ENCODE results near the gene PRR15L.

Gene PRR15L

GRCh38 chr17:48001197-48001596 is 43.5 kb upstream of the PRR15L start:
- no peak overlapping the region for H3K4me3 ChIP-seq (ENCODE audit: low read length)
- TF ChIP-seq CTCF (IDR thresholded peaks at IDR 0.05; ENCODE audit: insufficient read depth, low read depth, low read length, missing control alignments) = no peak
- DNase-seq (ENCODE audit: low read depth) = no peak

- DNase-seq (ENCODE audit: low read depth) = peak; percentile 73
- TF ChIP-seq CTCF (IDR thresholded peaks at IDR 0.05; ENCODE audit: insufficient read depth, low read depth, low read length, missing control alignments) = no peak
- no peak overlapping the region for H3K4me3 ChIP-seq (ENCODE audit: low read length)
Measured at GRCh38 chr17:47999582-47999981, 41.9 kb upstream of the PRR15L start.

- H3K4me3 ChIP-seq (ENCODE audit: low read length) = no peak overlapping the region
- DNase-seq (ENCODE audit: low read depth) = no peak
- TF ChIP-seq CTCF (IDR thresholded peaks at IDR 0.05; ENCODE audit: insufficient read depth, low read depth, low read length, missing control alignments) = no peak
Measured at GRCh38 chr17:47998044-47998443, 40.4 kb upstream of the PRR15L start.

GRCh38 chr17:47997586-47997985 is 39.9 kb upstream of the PRR15L start:
- H3K4me3 ChIP-seq (ENCODE audit: low read length) = no peak overlapping the region
- no peak for DNase-seq (ENCODE audit: low read depth)
- TF ChIP-seq CTCF (IDR thresholded peaks at IDR 0.05; ENCODE audit: insufficient read depth, low read depth, low read length, missing control alignments) = no peak

- no peak overlapping the region for H3K4me3 ChIP-seq (ENCODE audit: low read length)
- no peak for DNase-seq (ENCODE audit: low read depth)
- no peak for TF ChIP-seq CTCF (IDR thresholded peaks at IDR 0.05; ENCODE audit: insufficient read depth, low read depth, low read length, missing control alignments)
Measured at GRCh38 chr17:47996201-47996600, 38.5 kb upstream of the PRR15L start.

GRCh38 chr17:47995241-47995935 is 37.7 kb upstream of the PRR15L start:
- H3K4me3 ChIP-seq (ENCODE audit: low read length) = no peak overlapping the region
- TF ChIP-seq CTCF (IDR thresholded peaks at IDR 0.05; ENCODE audit: insufficient read depth, low read depth, low read length, missing control alignments) = no peak
- no peak for DNase-seq (ENCODE audit: low read depth)

- TF ChIP-seq CTCF (IDR thresholded peaks at IDR 0.05; ENCODE audit: insufficient read depth, low read depth, low read length, missing control alignments) = no peak
- H3K4me3 ChIP-seq (ENCODE audit: low read length) = no peak overlapping the region
- DNase-seq (ENCODE audit: low read depth) = no peak
Measured at GRCh38 chr17:47994724-47995123, 37.0 kb upstream of the PRR15L start.

All from epithelial cell of esophagus (primary cell).